WTC11 (cell line): ENCODE results near the gene FASN. TPM values are rescaled to one million over a fixed set of nuclear protein-coding genes. Genes with fewer than 3 reads are reported as not detected.

Source experiments
- ATAC-seq: fragments of 200-7000 bp; cut with Tn5 transposase; 2 replicates; pipeline ENCODE4 v1.10.0; 2021; ENCODE audit warnings: mild to moderate bottlenecking, moderate library complexity
- CTCF ChIA-PET: fragments of 300-600 bp; sonication (Branson Sonifier 250); formaldehyde crosslinking; loops from one replicate; lab custom pipeline; 2021; ENCODE audit warnings: antibody characterized with exemption; lab: Charles Lee
- POLR2A ChIA-PET: fragments of 350-600 bp; sonication (Branson Sonifier 250); formaldehyde crosslinking; loops from one replicate; lab custom pipeline; 2021; ENCODE audit warnings: antibody characterized with exemption; lab: Charles Lee
- DNase-seq: peaks from one replicate; pipeline ENCODE4 v3.0.0; 2021; ENCODE audit warnings: low spot score
- H3K27ac Mint-ChIP-seq: 2 replicates; pipeline ENCODE4 v1.8.0; 2021; ENCODE audit warnings: mixed read lengths
- H3K27me3 Mint-ChIP-seq: 2 replicates; pipeline ENCODE4 v1.8.0; 2021; ENCODE audit warnings: low read depth, mild to moderate bottlenecking, moderate library complexity, mixed read lengths
- H3K36me3 Mint-ChIP-seq: 2 replicates; pipeline ENCODE4 v1.8.0; 2021; ENCODE audit warnings: mixed read lengths
- H3K4me1 Mint-ChIP-seq: 2 replicates; pipeline ENCODE4 v1.8.0; 2022; ENCODE audit warnings: mixed read lengths
- H3K4me3 Mint-ChIP-seq: 2 replicates; pipeline ENCODE4 v1.8.0; 2021; ENCODE audit warnings: mild to moderate bottlenecking, moderate library complexity, mixed read lengths
- H3K9me3 Mint-ChIP-seq: 2 replicates; pipeline ENCODE4 v1.8.0; 2021; ENCODE audit warnings: mixed read lengths
- FOXK1 ChIP-seq: sonication (generic); formaldehyde crosslinking; IDR thresholded peaks from 2 replicates; pipeline ENCODE4 v1.8.0; 2022; ENCODE audit warnings: mild to moderate bottlenecking, moderate library complexity, missing genetic modification reagents
- GRHL2 ChIP-seq: fragments of 250-450 bp; sonication (Bioruptor Pico); IDR thresholded peaks from 2 replicates; pipeline ENCODE4 v1.8.0; 2022; ENCODE audit warnings: mild to moderate bottlenecking, moderate library complexity; ENCODE audit not compliant: insufficient replicate concordance, severe bottlenecking
- HMGA2 ChIP-seq: fragments of 250-450 bp; sonication (Bioruptor Pico); IDR thresholded peaks from 2 replicates; pipeline ENCODE4 v1.4.0; 2021; ENCODE audit warnings: mild to moderate bottlenecking, moderate library complexity
- IRF2 ChIP-seq: sonication (generic); formaldehyde crosslinking; IDR thresholded peaks from 2 replicates; pipeline ENCODE4 v1.8.0; 2022; ENCODE audit warnings: low read depth, missing genetic modification reagents, borderline replicate concordance
- JUN ChIP-seq: sonication (generic); formaldehyde crosslinking; IDR thresholded peaks from 2 replicates; pipeline ENCODE4 v1.8.0; 2023; ENCODE audit warnings: mild to moderate bottlenecking, missing genetic modification reagents
- KAT7 ChIP-seq: sonication (generic); formaldehyde crosslinking; IDR thresholded peaks from 2 replicates; pipeline ENCODE4 v1.8.1; 2023; ENCODE audit warnings: missing genetic modification reagents, mild to moderate bottlenecking, borderline replicate concordance
- NFE2L1 ChIP-seq: sonication (generic); formaldehyde crosslinking; IDR thresholded peaks from 2 replicates; pipeline ENCODE4 v1.8.1; 2023; ENCODE audit warnings: missing genetic modification reagents
- NR2C2 ChIP-seq: sonication (generic); formaldehyde crosslinking; IDR thresholded peaks from 2 replicates; pipeline ENCODE4 v1.8.0; 2022; ENCODE audit warnings: mild to moderate bottlenecking, missing genetic modification reagents
- OVOL2 ChIP-seq: fragments of 250-450 bp; sonication (Bioruptor Pico); IDR thresholded peaks from 2 replicates; pipeline ENCODE4 v1.9.0; 2021; ENCODE audit warnings: mild to moderate bottlenecking, borderline replicate concordance
- PRRX2 ChIP-seq: fragments of 250-450 bp; sonication (Bioruptor Pico); IDR thresholded peaks from 2 replicates; pipeline ENCODE4 v1.8.0; 2021; ENCODE audit warnings: mild to moderate bottlenecking
- RORB ChIP-seq: fragments of 250-450 bp; sonication (Bioruptor Pico); IDR thresholded peaks from 2 replicates; pipeline ENCODE4 v1.9.0; 2021; ENCODE audit warnings: mild to moderate bottlenecking
- SP1 ChIP-seq: sonication (generic); formaldehyde crosslinking; conservative IDR thresholded peaks from 2 replicates; pipeline ENCODE4 v1.8.1; 2022; ENCODE audit warnings: missing genetic modification reagents
- TCF7 ChIP-seq: sonication (generic); formaldehyde crosslinking; IDR thresholded peaks from 2 replicates; pipeline ENCODE4 v1.8.0; 2022; ENCODE audit warnings: mild to moderate bottlenecking, low read depth, missing genetic modification reagents, moderate library complexity
- ZNF138 ChIP-seq: sonication (generic); formaldehyde crosslinking; conservative IDR thresholded peaks from 2 replicates; pipeline ENCODE4 v1.8.1; 2022; ENCODE audit warnings: mild to moderate bottlenecking, moderate library complexity, missing genetic modification reagents
- ZSCAN18 ChIP-seq: fragments of 250-450 bp; sonication (Bioruptor Pico); IDR thresholded peaks from 2 replicates; pipeline ENCODE4 v2.1.2; 2022; ENCODE audit warnings: mild to moderate bottlenecking, moderate library complexity
- total RNA-seq: library from RNA; stranded (reverse); gene quantifications from 3 replicates; pipeline ENCODE4 v1.2.3, GENCODE V29; 2021
- TF ChIP-seq, protein P1 (sequence below): fragments of 250-450 bp; sonication (Bioruptor Pico); IDR thresholded peaks from 2 replicates; pipeline ENCODE4 v1.9.0; 2021; ENCODE audit warnings: mild to moderate bottlenecking, borderline replicate concordance
- TF ChIP-seq, protein P2 (sequence below): sonication (generic); formaldehyde crosslinking; IDR thresholded peaks from 2 replicates; pipeline ENCODE4 v1.8.0; 2023; ENCODE audit warnings: mild to moderate bottlenecking, missing genetic modification reagents
- TF ChIP-seq, protein P3 (sequence below): fragments of 250-450 bp; sonication (Bioruptor Pico); IDR thresholded peaks from 2 replicates; pipeline ENCODE4 v1.9.0; 2021; ENCODE audit warnings: mild to moderate bottlenecking
- TF ChIP-seq, protein P4 (sequence below): sonication (generic); formaldehyde crosslinking; IDR thresholded peaks from 2 replicates; pipeline ENCODE4 v1.8.0; 2023; ENCODE audit warnings: missing genetic modification reagents
- TF ChIP-seq, protein P5 (sequence below): sonication (generic); formaldehyde crosslinking; IDR thresholded peaks from 2 replicates; pipeline ENCODE4 v1.8.0; 2022; ENCODE audit warnings: mild to moderate bottlenecking, missing genetic modification reagents
- TF ChIP-seq, protein P6 (sequence below): sonication (generic); formaldehyde crosslinking; IDR thresholded peaks from 2 replicates; pipeline ENCODE4 v1.8.1; 2022; ENCODE audit warnings: low read depth, missing genetic modification reagents, borderline replicate concordance

FASN gene
- total RNA-seq, 1 experiment from 2014 or later, result 742 TPM

- no peak for ATAC-seq
- Mint-ChIP-seq H3K4me3 (no peak overlapping the region), H3K36me3 (no peaks in the 10 kb centered on the region), H3K27ac (no peak overlapping the region), H3K9me3 (no peaks in the 10 kb centered on the region), H3K4me1 (no peaks in the 10 kb centered on the region)
- no peak for DNase-seq
- CTCF ChIA-PET, result interaction anchor here (0.8 to 1.7 kb wide), 2 partner anchors 42 to 81 kb away, joined by 4 to 8 read pairs; no protein-coding TSS in a partner anchor
- no peak for TF ChIP-seq GRHL2 (CRISPR knock-in tag)
- no peak for TF ChIP-seq HMGA2 (CRISPR knock-in tag)
- no peak for TF ChIP-seq IRF2 (CRISPR knock-in tag)
- TF ChIP-seq KAT7, result no peak
- TF ChIP-seq, all 79 proteins: peak for 0
- POLR2A ChIA-PET, result no interaction called here
- H3K27me3 Mint-ChIP-seq, result peaks cover 17% of the 10 kb centered on the region
Observed at GRCh38 chr17:82072827-82073226, 25.2 kb downstream of the FASN start.

GRCh38 chr17:82070611-82071010 lies 27.4 kb downstream of the FASN start:
- Mint-ChIP-seq H3K27ac (no peak overlapping the region), H3K9me3 (no peaks in the 10 kb centered on the region), H3K4me3 (no peak overlapping the region), H3K4me1 (0 out of 2 replicates have a peak, but pooled peaks cover 2% of the 10 kb centered on the region), H3K36me3 (no peaks in the 10 kb centered on the region), H3K27me3 (peaks cover 17% of the 10 kb centered on the region)
- no peak for ATAC-seq
- DNase-seq, result no peak
- POLR2A ChIA-PET, result no interaction called here
- no peak for TF ChIP-seq JUN (CRISPR knock-in tag)
- no peak for TF ChIP-seq SP1
- TF ChIP-seq GRHL2 (CRISPR knock-in tag), result no peak
- TF ChIP-seq, protein P1, sequence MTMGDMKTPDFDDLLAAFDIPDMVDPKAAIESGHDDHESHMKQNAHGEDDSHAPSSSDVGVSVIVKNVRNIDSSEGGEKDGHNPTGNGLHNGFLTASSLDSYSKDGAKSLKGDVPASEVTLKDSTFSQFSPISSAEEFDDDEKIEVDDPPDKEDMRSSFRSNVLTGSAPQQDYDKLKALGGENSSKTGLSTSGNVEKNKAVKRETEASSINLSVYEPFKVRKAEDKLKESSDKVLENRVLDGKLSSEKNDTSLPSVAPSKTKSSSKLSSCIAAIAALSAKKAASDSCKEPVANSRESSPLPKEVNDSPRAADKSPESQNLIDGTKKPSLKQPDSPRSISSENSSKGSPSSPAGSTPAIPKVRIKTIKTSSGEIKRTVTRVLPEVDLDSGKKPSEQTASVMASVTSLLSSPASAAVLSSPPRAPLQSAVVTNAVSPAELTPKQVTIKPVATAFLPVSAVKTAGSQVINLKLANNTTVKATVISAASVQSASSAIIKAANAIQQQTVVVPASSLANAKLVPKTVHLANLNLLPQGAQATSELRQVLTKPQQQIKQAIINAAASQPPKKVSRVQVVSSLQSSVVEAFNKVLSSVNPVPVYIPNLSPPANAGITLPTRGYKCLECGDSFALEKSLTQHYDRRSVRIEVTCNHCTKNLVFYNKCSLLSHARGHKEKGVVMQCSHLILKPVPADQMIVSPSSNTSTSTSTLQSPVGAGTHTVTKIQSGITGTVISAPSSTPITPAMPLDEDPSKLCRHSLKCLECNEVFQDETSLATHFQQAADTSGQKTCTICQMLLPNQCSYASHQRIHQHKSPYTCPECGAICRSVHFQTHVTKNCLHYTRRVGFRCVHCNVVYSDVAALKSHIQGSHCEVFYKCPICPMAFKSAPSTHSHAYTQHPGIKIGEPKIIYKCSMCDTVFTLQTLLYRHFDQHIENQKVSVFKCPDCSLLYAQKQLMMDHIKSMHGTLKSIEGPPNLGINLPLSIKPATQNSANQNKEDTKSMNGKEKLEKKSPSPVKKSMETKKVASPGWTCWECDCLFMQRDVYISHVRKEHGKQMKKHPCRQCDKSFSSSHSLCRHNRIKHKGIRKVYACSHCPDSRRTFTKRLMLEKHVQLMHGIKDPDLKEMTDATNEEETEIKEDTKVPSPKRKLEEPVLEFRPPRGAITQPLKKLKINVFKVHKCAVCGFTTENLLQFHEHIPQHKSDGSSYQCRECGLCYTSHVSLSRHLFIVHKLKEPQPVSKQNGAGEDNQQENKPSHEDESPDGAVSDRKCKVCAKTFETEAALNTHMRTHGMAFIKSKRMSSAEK, result no peak
- TF ChIP-seq, protein P2, sequence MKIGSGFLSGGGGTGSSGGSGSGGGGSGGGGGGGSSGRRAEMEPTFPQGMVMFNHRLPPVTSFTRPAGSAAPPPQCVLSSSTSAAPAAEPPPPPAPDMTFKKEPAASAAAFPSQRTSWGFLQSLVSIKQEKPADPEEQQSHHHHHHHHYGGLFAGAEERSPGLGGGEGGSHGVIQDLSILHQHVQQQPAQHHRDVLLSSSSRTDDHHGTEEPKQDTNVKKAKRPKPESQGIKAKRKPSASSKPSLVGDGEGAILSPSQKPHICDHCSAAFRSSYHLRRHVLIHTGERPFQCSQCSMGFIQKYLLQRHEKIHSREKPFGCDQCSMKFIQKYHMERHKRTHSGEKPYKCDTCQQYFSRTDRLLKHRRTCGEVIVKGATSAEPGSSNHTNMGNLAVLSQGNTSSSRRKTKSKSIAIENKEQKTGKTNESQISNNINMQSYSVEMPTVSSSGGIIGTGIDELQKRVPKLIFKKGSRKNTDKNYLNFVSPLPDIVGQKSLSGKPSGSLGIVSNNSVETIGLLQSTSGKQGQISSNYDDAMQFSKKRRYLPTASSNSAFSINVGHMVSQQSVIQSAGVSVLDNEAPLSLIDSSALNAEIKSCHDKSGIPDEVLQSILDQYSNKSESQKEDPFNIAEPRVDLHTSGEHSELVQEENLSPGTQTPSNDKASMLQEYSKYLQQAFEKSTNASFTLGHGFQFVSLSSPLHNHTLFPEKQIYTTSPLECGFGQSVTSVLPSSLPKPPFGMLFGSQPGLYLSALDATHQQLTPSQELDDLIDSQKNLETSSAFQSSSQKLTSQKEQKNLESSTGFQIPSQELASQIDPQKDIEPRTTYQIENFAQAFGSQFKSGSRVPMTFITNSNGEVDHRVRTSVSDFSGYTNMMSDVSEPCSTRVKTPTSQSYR (CRISPR knock-in tag), result no peak
- TF ChIP-seq NR2C2 (CRISPR knock-in tag), result no peak
- no peak for TF ChIP-seq KAT7
- TF ChIP-seq, protein P3, sequence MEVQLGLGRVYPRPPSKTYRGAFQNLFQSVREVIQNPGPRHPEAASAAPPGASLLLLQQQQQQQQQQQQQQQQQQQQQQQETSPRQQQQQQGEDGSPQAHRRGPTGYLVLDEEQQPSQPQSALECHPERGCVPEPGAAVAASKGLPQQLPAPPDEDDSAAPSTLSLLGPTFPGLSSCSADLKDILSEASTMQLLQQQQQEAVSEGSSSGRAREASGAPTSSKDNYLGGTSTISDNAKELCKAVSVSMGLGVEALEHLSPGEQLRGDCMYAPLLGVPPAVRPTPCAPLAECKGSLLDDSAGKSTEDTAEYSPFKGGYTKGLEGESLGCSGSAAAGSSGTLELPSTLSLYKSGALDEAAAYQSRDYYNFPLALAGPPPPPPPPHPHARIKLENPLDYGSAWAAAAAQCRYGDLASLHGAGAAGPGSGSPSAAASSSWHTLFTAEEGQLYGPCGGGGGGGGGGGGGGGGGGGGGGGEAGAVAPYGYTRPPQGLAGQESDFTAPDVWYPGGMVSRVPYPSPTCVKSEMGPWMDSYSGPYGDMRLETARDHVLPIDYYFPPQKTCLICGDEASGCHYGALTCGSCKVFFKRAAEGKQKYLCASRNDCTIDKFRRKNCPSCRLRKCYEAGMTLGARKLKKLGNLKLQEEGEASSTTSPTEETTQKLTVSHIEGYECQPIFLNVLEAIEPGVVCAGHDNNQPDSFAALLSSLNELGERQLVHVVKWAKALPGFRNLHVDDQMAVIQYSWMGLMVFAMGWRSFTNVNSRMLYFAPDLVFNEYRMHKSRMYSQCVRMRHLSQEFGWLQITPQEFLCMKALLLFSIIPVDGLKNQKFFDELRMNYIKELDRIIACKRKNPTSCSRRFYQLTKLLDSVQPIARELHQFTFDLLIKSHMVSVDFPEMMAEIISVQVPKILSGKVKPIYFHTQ (CRISPR knock-in tag), result no peak
- no peak for TF ChIP-seq ZNF138 (CRISPR knock-in tag)
- TF ChIP-seq RORB, result no peak
- no peak for TF ChIP-seq NFE2L1
- TF ChIP-seq, protein P4, sequence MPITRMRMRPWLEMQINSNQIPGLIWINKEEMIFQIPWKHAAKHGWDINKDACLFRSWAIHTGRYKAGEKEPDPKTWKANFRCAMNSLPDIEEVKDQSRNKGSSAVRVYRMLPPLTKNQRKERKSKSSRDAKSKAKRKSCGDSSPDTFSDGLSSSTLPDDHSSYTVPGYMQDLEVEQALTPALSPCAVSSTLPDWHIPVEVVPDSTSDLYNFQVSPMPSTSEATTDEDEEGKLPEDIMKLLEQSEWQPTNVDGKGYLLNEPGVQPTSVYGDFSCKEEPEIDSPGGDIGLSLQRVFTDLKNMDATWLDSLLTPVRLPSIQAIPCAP, result no peak
- no peak for TF ChIP-seq PRRX2 (CRISPR knock-in tag)
- TF ChIP-seq, protein P5, sequence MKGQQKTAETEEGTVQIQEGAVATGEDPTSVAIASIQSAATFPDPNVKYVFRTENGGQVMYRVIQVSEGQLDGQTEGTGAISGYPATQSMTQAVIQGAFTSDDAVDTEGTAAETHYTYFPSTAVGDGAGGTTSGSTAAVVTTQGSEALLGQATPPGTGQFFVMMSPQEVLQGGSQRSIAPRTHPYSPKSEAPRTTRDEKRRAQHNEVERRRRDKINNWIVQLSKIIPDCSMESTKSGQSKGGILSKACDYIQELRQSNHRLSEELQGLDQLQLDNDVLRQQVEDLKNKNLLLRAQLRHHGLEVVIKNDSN (CRISPR knock-in tag), result no peak
- no peak for TF ChIP-seq OVOL2 (CRISPR knock-in tag)
- no peak for TF ChIP-seq FOXK1 (CRISPR knock-in tag)
- no peak for TF ChIP-seq TCF7 (CRISPR knock-in tag)
- no peak for TF ChIP-seq ZSCAN18 (CRISPR knock-in tag)
- TF ChIP-seq, protein P6, sequence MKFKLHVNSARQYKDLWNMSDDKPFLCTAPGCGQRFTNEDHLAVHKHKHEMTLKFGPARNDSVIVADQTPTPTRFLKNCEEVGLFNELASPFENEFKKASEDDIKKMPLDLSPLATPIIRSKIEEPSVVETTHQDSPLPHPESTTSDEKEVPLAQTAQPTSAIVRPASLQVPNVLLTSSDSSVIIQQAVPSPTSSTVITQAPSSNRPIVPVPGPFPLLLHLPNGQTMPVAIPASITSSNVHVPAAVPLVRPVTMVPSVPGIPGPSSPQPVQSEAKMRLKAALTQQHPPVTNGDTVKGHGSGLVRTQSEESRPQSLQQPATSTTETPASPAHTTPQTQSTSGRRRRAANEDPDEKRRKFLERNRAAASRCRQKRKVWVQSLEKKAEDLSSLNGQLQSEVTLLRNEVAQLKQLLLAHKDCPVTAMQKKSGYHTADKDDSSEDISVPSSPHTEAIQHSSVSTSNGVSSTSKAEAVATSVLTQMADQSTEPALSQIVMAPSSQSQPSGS (CRISPR knock-in tag), result no peak
- CTCF ChIA-PET, result interaction anchor here (1.0 kb wide), 1 partner anchor 51 kb away, joined by 3 read pairs; no protein-coding TSS in a partner anchor
